HL-60 (cell line): ENCODE data around the gene SLC41A1.

Experiments
- DNase-seq, 2 experiments: peaks; one replicate each; pipeline ENCODE4 v3.0.0-alpha.2; 2010 to 2020; ENCODE audit warnings: low read depth in 1 of 2, low spot score in 1 of 2
- H3K27ac ChIP-seq: fragments of 250-450 bp; sonication (Bioruptor Pico); replicated peaks from 2 replicates; pipeline ENCODE4 v1.5.1; 2020; ENCODE audit warnings: mild to moderate bottlenecking, moderate library complexity
- H3K27me3 ChIP-seq: fragments of 250-450 bp; sonication (Bioruptor Pico); 2 replicates; pipeline ENCODE4 v1.5.1; 2021; ENCODE audit warnings: mild to moderate bottlenecking, moderate library complexity; ENCODE audit not compliant: insufficient read depth, poor library complexity, severe bottlenecking
- H3K4me3 ChIP-seq: replicated peaks from 2 replicates; pipeline ENCODE4 v1.5.1; 2011; ENCODE audit warnings: mild to moderate bottlenecking, control low read depth, low read length; ENCODE audit not compliant: insufficient read depth
- GABPA ChIP-seq: IDR thresholded peaks from 2 replicates; pipeline ENCODE4 v1.6.1; 2012; ENCODE audit warnings: low read depth
- POLR2AphosphoS5 ChIP-seq: IDR thresholded peaks from 2 replicates; pipeline ENCODE4 v1.6.1; 2012; ENCODE audit warnings: low read depth
- SPI1 ChIP-seq: IDR thresholded peaks from 2 replicates; pipeline ENCODE4 v1.6.1; 2012; ENCODE audit warnings: low read depth, mild to moderate bottlenecking, borderline replicate concordance
- TF ChIP-seq, protein P1 (sequence below): IDR thresholded peaks from 2 replicates; pipeline ENCODE4 v1.6.1; 2012; ENCODE audit warnings: low read depth; ENCODE audit not compliant: insufficient replicate concordance
- TF ChIP-seq, protein P2 (sequence below): IDR thresholded peaks from one replicate; pipeline ENCODE4 v1.5.1; 2011; ENCODE audit warnings: low read length, control low read depth, inconsistent platforms; ENCODE audit not compliant: insufficient read depth

SLC41A1 gene

DNA sequence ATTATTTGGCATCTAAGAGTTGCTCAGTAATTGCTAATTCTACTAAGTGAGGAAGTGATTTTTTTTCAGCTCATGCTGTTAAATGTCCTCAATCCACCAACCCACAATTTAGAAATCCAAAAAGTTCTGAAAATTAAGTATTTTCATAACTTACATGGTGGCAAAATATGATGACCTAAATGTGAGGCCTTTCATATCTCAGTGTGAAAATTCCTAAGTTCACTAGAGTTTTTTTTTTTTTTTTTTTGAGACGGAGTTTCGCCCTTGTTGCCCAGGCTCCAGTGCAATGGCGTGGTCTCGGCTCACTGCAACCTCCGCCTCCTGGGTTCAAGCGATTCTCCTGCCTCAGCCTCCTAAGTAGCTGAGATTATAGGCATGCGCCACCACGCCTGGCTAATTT is 68.6 kb downstream of the SLC41A1 start:
- Histone ChIP-seq H3K27me3 (no peaks in the 10 kb centered on the region), H3K4me3 (no peak overlapping the region), H3K27ac (no peak overlapping the region)
- no peak for DNase-seq
- TF ChIP-seq GABPA = no peak
- TF ChIP-seq SPI1 = no peak
- TF ChIP-seq, protein P1, sequence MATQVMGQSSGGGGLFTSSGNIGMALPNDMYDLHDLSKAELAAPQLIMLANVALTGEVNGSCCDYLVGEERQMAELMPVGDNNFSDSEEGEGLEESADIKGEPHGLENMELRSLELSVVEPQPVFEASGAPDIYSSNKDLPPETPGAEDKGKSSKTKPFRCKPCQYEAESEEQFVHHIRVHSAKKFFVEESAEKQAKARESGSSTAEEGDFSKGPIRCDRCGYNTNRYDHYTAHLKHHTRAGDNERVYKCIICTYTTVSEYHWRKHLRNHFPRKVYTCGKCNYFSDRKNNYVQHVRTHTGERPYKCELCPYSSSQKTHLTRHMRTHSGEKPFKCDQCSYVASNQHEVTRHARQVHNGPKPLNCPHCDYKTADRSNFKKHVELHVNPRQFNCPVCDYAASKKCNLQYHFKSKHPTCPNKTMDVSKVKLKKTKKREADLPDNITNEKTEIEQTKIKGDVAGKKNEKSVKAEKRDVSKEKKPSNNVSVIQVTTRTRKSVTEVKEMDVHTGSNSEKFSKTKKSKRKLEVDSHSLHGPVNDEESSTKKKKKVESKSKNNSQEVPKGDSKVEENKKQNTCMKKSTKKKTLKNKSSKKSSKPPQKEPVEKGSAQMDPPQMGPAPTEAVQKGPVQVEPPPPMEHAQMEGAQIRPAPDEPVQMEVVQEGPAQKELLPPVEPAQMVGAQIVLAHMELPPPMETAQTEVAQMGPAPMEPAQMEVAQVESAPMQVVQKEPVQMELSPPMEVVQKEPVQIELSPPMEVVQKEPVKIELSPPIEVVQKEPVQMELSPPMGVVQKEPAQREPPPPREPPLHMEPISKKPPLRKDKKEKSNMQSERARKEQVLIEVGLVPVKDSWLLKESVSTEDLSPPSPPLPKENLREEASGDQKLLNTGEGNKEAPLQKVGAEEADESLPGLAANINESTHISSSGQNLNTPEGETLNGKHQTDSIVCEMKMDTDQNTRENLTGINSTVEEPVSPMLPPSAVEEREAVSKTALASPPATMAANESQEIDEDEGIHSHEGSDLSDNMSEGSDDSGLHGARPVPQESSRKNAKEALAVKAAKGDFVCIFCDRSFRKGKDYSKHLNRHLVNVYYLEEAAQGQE = no peak
- TF ChIP-seq POLR2AphosphoS5 = no peak
- TF ChIP-seq, protein P2, sequence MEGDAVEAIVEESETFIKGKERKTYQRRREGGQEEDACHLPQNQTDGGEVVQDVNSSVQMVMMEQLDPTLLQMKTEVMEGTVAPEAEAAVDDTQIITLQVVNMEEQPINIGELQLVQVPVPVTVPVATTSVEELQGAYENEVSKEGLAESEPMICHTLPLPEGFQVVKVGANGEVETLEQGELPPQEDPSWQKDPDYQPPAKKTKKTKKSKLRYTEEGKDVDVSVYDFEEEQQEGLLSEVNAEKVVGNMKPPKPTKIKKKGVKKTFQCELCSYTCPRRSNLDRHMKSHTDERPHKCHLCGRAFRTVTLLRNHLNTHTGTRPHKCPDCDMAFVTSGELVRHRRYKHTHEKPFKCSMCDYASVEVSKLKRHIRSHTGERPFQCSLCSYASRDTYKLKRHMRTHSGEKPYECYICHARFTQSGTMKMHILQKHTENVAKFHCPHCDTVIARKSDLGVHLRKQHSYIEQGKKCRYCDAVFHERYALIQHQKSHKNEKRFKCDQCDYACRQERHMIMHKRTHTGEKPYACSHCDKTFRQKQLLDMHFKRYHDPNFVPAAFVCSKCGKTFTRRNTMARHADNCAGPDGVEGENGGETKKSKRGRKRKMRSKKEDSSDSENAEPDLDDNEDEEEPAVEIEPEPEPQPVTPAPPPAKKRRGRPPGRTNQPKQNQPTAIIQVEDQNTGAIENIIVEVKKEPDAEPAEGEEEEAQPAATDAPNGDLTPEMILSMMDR = no peak

DNA sequence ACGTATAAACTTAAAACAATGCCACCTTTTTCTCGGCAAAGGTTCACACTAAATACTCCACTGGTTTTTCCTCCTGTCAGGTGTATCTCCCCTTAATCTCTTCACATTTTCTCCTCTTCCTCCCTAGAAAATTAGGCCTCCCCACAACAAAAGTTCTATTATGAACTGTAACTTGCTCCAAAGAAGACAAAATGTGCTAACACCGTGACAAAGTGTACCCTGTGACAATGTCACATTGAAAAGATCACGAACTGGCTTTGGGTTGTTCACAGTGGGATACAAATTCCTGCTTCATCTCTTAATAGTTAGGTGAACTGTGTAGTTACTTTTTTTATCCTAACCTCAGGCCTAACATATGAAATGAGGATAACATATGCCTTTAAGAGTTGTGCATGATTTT is 69.0 kb downstream of the SLC41A1 start:
- no peak for DNase-seq
- H3K27ac ChIP-seq = no peak overlapping the region
- H3K27me3 ChIP-seq = no peaks in the 10 kb centered on the region
- TF ChIP-seq, protein P2 = no peak
- no peak for TF ChIP-seq POLR2AphosphoS5
- no peak for TF ChIP-seq SPI1
- TF ChIP-seq GABPA = no peak
- TF ChIP-seq, protein P1 = no peak
- H3K4me3 ChIP-seq = no peak overlapping the region

DNA sequence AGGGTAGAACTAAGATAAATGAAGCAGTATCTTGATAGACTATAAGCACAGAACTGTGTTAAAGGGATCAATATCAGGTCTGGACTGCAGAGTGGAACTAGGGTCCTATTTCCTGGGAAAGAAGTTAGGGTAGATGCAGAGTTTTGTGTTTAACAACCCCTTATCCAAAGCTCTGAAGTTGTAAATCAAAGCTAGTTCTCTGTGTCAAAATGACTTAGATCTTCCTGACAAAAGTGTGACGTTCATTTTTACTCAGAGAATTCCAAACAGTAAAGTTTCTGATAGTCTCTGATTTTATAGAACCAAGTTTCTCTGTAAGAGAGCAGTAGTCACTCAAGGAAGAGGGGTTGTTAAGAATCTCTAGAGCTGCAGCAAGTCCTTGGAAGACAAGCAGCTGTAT is 71.3 kb downstream of the SLC41A1 start:
- Histone ChIP-seq H3K27me3 (no peaks in the 10 kb centered on the region), H3K27ac (no peak overlapping the region), H3K4me3 (no peak overlapping the region)
- TF ChIP-seq SPI1 = no peak
- TF ChIP-seq, protein P1 = no peak
- TF ChIP-seq GABPA = no peak
- TF ChIP-seq, protein P2 = no peak
- no peak for TF ChIP-seq POLR2AphosphoS5
- no peak for DNase-seq
